Colonic mucosa (tissue), 4 donors: ENCODE results near the gene ZNF793. TPM values are rescaled to one million over a fixed set of nuclear protein-coding genes. Genes with fewer than 3 reads are reported as not detected.

Experiments used
- DNase-seq: peaks from one replicate; pipeline ENCODE4 v3.0.0-alpha.2; 2020
- H3K27ac ChIP-seq: fragments of 200-600 bp; one replicate; pipeline ENCODE4 v1.8.0; 2021
- H3K27me3 ChIP-seq: fragments of 200-600 bp; one replicate; pipeline ENCODE4 v1.8.0; 2021
- H3K36me3 ChIP-seq: fragments of 200-600 bp; one replicate; pipeline ENCODE4 v1.8.0; 2021
- H3K4me1 ChIP-seq: fragments of 200-600 bp; one replicate; pipeline ENCODE4 v1.8.0; 2021; ENCODE audit warnings: mild to moderate bottlenecking
- H3K4me3 ChIP-seq: fragments of 200-600 bp; one replicate; pipeline ENCODE4 v1.8.0; 2021
- H3K9ac ChIP-seq, 2 donors: one replicate each; pipeline ENCODE4 v1.7.0; 2013; ENCODE audit warnings: control low read depth in 2 of 2, low read depth in 2 of 2, low read length in 2 of 2
- H3K9me3 ChIP-seq: fragments of 200-600 bp; one replicate; pipeline ENCODE4 v1.8.0; 2021
- intact Hi-C: fragments of 100-400 bp; cut with DNase I; formaldehyde crosslinking; loops from one replicate; pipeline ENCODE4 v1.14.1; 2022
- total RNA-seq, 2 donors: library from RNA; stranded (reverse); fragmentation: NEBNext Ultra II Directional in 1 of 2; extraction: Animal tissue kit (Norgen Biotek cat#: 25700) in 1 of 2; gene quantifications; one replicate each; pipeline ENCODE4 v1.2.1, GENCODE V29; 2021
- TF ChIP-seq, protein P1 (sequence below): fragments of 200-600 bp; IDR thresholded peaks from one replicate; pipeline ENCODE4 v1.8.0; 2022; ENCODE audit warnings: antibody characterized with exemption, mild to moderate bottlenecking
- donor health status: healthy.
- donor health status: DM: no; HTN: no; CAD: no.
- donor health status: DM: no; HTN: no; CAD: no.

ZNF793 gene
- total RNA-seq, 2 donors from 2014 or later, result 1.6 to 2.9 TPM

DNA sequence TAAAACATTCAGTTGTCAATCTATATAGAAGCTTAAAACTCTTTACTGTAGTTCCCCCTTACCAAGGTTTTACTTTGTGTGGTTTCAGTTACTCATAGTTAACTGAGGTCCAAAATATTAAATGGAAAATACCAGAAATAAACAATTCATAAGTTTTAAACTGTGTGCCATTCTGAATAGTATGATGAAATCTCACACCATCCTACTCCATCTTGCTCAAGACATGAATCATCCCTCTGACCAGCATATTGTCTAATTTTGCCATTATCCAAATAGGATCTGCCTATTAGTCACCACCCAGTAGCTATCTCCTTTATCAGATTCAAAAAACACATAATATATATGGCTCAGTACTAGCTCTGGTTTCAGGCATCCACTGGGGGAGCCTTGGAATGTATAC lies 65.5 kb downstream of the ZNF793 start:
- Histone ChIP-seq H3K36me3 (no peaks in the 10 kb centered on the region), H3K27me3 (no peaks in the 10 kb centered on the region), H3K4me3 (no peak overlapping the region), H3K27ac (no peak overlapping the region), H3K9ac (no peak overlapping the region), H3K4me1 (no peaks in the 10 kb centered on the region), H3K9me3 (peaks cover 8% of the 10 kb centered on the region)
- TF ChIP-seq, protein P1, sequence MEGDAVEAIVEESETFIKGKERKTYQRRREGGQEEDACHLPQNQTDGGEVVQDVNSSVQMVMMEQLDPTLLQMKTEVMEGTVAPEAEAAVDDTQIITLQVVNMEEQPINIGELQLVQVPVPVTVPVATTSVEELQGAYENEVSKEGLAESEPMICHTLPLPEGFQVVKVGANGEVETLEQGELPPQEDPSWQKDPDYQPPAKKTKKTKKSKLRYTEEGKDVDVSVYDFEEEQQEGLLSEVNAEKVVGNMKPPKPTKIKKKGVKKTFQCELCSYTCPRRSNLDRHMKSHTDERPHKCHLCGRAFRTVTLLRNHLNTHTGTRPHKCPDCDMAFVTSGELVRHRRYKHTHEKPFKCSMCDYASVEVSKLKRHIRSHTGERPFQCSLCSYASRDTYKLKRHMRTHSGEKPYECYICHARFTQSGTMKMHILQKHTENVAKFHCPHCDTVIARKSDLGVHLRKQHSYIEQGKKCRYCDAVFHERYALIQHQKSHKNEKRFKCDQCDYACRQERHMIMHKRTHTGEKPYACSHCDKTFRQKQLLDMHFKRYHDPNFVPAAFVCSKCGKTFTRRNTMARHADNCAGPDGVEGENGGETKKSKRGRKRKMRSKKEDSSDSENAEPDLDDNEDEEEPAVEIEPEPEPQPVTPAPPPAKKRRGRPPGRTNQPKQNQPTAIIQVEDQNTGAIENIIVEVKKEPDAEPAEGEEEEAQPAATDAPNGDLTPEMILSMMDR, result no peak
- intact Hi-C loops, result no loop called here
- no peak for DNase-seq

DNA sequence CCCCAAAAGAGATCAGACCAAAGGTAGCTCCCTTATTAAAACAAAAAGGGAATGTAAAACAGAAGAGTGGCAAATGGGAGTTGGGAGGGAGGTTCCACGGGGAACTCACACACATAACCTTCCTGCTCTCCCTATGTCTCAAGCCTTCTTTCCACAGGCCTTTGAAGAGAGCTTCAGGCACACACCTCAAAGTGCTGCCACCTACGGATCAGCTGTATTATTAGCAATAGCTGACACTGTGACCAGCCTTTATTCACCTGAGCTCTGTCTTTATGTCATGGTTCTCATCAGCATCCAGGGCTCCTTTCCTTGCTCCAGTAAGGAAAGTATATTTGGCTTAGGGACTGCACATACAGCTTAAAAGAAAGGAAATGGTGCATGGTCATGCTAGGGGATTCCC lies 76.6 kb downstream of the ZNF793 start:
- TF ChIP-seq, protein P1, result no peak
- no peak for DNase-seq
- peaks cover 12% of the 10 kb centered on the region for H3K9me3 ChIP-seq
- H3K27me3 ChIP-seq, result no peaks in the 10 kb centered on the region
- no peak overlapping the region for H3K27ac ChIP-seq
- no peak overlapping the region for H3K9ac ChIP-seq
- no peaks in the 10 kb centered on the region for H3K4me1 ChIP-seq
- intact Hi-C loops, result no loop called here
- H3K36me3 ChIP-seq, result no peaks in the 10 kb centered on the region
- H3K4me3 ChIP-seq, result no peak overlapping the region

Other genes starting within 250 kb of the ZNF793 start
- 1 to 10 TPM; 2.4 to 3.0 TPM for gene ZNF527, start 135.8 kb upstream of the ZNF793 start, total RNA-seq
- gene ZNF569, start 39.5 kb upstream of the ZNF793 start, total RNA-seq, result 1 to 10 TPM; 1.1 to 1.4 TPM
- gene ZNF570, start 37.6 kb upstream of the ZNF793 start, total RNA-seq, result 1 to 10 TPM; 1.7 to 3.0 TPM
- 1 to 10 TPM; 3.2 to 3.8 TPM for gene ZNF571, start 87.9 kb downstream of the ZNF793 start, total RNA-seq
- 1 to 10 TPM in 1 of 2 donors, under 1 TPM in 1; 0.49 to 1.2 TPM for gene ZNF540, start 87.9 kb downstream of the ZNF793 start, total RNA-seq
- gene ZFP30, start 148.5 kb downstream of the ZNF793 start, total RNA-seq, result 1 to 10 TPM; 6.0 to 7.9 TPM
- 1 to 10 TPM; 4.9 to 7.8 TPM for gene ZNF607, start 212.8 kb downstream of the ZNF793 start, total RNA-seq